DOHH2 (cell line): ENCODE results near the gene ANK3.

Experiments used
- H3F3A ChIP-seq: fragments of 200-600 bp; sonication (generic), shearing (Covaris generic); 2 replicates; pipeline ENCODE4 v1.6.0; 2016; ENCODE audit warnings: antibody characterized with exemption, mild to moderate bottlenecking; ENCODE audit not compliant: control insufficient read depth, insufficient read depth
- H3K27ac ChIP-seq: fragments of 200-600 bp; sonication (generic); 2 replicates; pipeline ENCODE4 v1.5.1; 2014; ENCODE audit warnings: low read depth, mild to moderate bottlenecking, low read length, moderate library complexity
- H3K27me3 ChIP-seq: fragments of 200-600 bp; sonication (generic); 2 replicates; pipeline ENCODE4 v1.6.1; 2014; ENCODE audit warnings: mild to moderate bottlenecking, low read length, mixed read lengths; ENCODE audit not compliant: control insufficient read depth
- H3K36me3 ChIP-seq: fragments of 200-600 bp; sonication (generic); 2 replicates; pipeline ENCODE4 v1.6.1; 2014; ENCODE audit warnings: mild to moderate bottlenecking, low read length, moderate library complexity, mixed read lengths; ENCODE audit not compliant: control insufficient read depth
- H3K4me1 ChIP-seq: fragments of 200-600 bp; sonication (generic); 2 replicates; pipeline ENCODE4 v1.6.1; 2014; ENCODE audit warnings: mild to moderate bottlenecking, low read length, mixed read lengths; ENCODE audit not compliant: control insufficient read depth
- H3K4me2 ChIP-seq: fragments of 200-600 bp; sonication (generic); 2 replicates; pipeline ENCODE4 v1.6.0; 2014; ENCODE audit warnings: mild to moderate bottlenecking, low read length, moderate library complexity
- H3K4me3 ChIP-seq: fragments of 200-600 bp; sonication (generic); 2 replicates; pipeline ENCODE4 v1.5.1; 2014; ENCODE audit warnings: mild to moderate bottlenecking, low read length, mixed read lengths
- H3K79me2 ChIP-seq: fragments of 200-600 bp; sonication (generic); 2 replicates; pipeline ENCODE4 v1.6.1; 2014; ENCODE audit warnings: mild to moderate bottlenecking, low read length, mixed read lengths; ENCODE audit not compliant: control insufficient read depth
- H3K9me2 ChIP-seq: fragments of 200-600 bp; sonication (generic); replicated peaks from 2 replicates; pipeline ENCODE4 v1.6.1; 2014; ENCODE audit warnings: mild to moderate bottlenecking, low read length, mixed read lengths; ENCODE audit not compliant: control insufficient read depth
- H3K9me3 ChIP-seq: fragments of 200-600 bp; sonication (generic); 2 replicates; pipeline ENCODE4 v1.6.1; 2014; ENCODE audit warnings: antibody characterized with exemption, low read length, mixed read lengths; ENCODE audit not compliant: control insufficient read depth, insufficient read depth
- H4K20me1 ChIP-seq: fragments of 200-600 bp; sonication (generic); 2 replicates; pipeline ENCODE4 v1.6.0; 2014; ENCODE audit warnings: low read depth, mild to moderate bottlenecking, antibody characterized with exemption, low read length, moderate library complexity; ENCODE audit not compliant: control insufficient read depth, insufficient read depth
- EZH2phosphoT487 ChIP-seq: fragments of 200-600 bp; sonication (generic); IDR thresholded peaks from 2 replicates; pipeline ENCODE4 v1.6.1; 2017; ENCODE audit warnings: borderline replicate concordance, mild to moderate bottlenecking, antibody characterized with exemption, low read length, moderate library complexity, mixed read lengths
- TF ChIP-seq, protein P1 (sequence below): fragments of 200-600 bp; sonication (generic); IDR thresholded peaks from one replicate; pipeline ENCODE4 v1.5.1; 2014; ENCODE audit warnings: antibody characterized with exemption, mild to moderate bottlenecking, low read depth, low read length; ENCODE audit not compliant: poor library complexity, severe bottlenecking

ANK3 gene

DNA sequence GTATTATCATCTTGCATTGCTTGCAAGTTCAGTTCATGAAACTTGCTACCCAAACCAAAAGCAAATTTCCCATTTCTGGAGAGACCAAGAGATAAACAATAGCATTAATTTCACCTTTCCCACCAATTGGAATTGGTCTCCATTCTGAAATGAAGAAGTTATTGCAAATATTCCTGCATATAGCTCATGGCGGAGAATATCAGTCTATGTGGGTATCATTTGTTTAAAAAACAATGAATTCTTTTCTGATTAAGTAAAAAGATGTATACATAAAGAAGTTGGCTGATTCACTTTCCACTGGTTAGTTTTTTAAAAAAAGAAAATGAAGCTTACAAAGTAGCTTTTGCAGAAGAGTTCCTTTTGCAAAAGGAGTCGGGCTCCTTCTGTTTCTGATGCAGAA is 19.5 kb upstream of the ANK3 start:
- Histone ChIP-seq H3K27me3 (no peaks in the 10 kb centered on the region), H3K4me3 (no peak overlapping the region), H3K4me2 (no peak overlapping the region), H3F3A (no peaks in the 10 kb centered on the region), H3K36me3 (no peaks in the 10 kb centered on the region), H3K9me2 (no peaks in the 10 kb centered on the region), H3K79me2 (no peaks in the 10 kb centered on the region), H3K27ac (no peak overlapping the region), H3K9me3 (no peaks in the 10 kb centered on the region), H3K4me1 (no peaks in the 10 kb centered on the region), H4K20me1 (no peaks in the 10 kb centered on the region)
- TF ChIP-seq EZH2phosphoT487 = no peak

DNA sequence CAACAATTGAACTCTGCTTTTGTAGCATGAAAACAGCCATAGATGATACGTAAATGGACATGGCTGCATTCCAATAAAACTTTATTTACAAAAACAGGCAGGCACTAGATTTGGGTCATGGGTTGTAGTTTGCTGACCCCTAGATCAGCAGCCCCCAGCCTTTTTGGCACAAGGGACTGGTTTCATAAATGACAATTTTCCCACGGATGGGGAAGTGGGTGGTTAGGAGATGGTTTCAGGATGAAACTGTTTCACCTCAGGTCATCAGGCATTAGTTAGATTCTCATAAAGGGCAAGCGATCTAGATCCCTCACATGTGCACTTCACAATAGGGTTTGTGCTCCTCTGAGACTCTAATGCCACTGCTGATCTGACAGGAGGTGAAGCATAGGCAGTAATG is 16.5 kb upstream of the ANK3 start:
- TF ChIP-seq, protein P1, sequence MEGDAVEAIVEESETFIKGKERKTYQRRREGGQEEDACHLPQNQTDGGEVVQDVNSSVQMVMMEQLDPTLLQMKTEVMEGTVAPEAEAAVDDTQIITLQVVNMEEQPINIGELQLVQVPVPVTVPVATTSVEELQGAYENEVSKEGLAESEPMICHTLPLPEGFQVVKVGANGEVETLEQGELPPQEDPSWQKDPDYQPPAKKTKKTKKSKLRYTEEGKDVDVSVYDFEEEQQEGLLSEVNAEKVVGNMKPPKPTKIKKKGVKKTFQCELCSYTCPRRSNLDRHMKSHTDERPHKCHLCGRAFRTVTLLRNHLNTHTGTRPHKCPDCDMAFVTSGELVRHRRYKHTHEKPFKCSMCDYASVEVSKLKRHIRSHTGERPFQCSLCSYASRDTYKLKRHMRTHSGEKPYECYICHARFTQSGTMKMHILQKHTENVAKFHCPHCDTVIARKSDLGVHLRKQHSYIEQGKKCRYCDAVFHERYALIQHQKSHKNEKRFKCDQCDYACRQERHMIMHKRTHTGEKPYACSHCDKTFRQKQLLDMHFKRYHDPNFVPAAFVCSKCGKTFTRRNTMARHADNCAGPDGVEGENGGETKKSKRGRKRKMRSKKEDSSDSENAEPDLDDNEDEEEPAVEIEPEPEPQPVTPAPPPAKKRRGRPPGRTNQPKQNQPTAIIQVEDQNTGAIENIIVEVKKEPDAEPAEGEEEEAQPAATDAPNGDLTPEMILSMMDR = no peak
- TF ChIP-seq EZH2phosphoT487 = no peak
- no peaks in the 10 kb centered on the region for H3K79me2 ChIP-seq

DNA sequence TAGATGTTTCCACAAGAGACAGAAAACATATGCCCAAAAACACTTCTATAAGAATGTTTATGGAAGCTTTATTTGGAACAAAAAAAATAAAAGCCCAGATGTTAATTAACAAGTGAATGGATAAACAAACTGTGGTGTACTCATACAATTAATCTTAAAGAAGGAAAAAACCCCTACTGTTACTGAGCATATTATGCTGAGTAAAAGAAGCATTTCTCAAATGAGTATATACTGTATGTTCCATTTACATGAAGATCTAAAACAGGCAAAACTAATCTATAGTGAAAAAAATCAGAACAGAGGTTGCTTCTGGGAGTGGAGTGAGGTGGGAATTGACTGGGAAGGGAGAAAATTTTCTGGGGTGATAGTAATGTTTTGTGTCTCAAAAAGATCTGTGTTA is 15.5 kb upstream of the ANK3 start:
- no peaks in the 10 kb centered on the region for H3K79me2 ChIP-seq
- H3K9me2 ChIP-seq = no peaks in the 10 kb centered on the region
- TF ChIP-seq, protein P1 = no peak
- no peak for TF ChIP-seq EZH2phosphoT487
- H3K4me1 ChIP-seq = peaks cover 9% of the 10 kb centered on the region
- H3K9me3 ChIP-seq = no peaks in the 10 kb centered on the region
- no peak overlapping the region for H3K4me2 ChIP-seq
- no peak overlapping the region for H3K4me3 ChIP-seq
- H3K27ac ChIP-seq = no peak overlapping the region
- no peaks in the 10 kb centered on the region for H3F3A ChIP-seq
- no peaks in the 10 kb centered on the region for H4K20me1 ChIP-seq
- no peaks in the 10 kb centered on the region for H3K27me3 ChIP-seq
- no peaks in the 10 kb centered on the region for H3K36me3 ChIP-seq

More for the DNA sequence above, 16.5 kb upstream of the ANK3 start:
- Histone ChIP-seq H3F3A (no peaks in the 10 kb centered on the region), H4K20me1 (no peaks in the 10 kb centered on the region), H3K36me3 (no peaks in the 10 kb centered on the region), H3K27ac (no peak overlapping the region), H3K4me1 (no peaks in the 10 kb centered on the region; the same call in 1 of the 2 replicates), H3K27me3 (no peaks in the 10 kb centered on the region), H3K4me2 (no peak overlapping the region), H3K9me2 (no peaks in the 10 kb centered on the region), H3K9me3 (no peaks in the 10 kb centered on the region), H3K4me3 (no peak overlapping the region)

DNA sequence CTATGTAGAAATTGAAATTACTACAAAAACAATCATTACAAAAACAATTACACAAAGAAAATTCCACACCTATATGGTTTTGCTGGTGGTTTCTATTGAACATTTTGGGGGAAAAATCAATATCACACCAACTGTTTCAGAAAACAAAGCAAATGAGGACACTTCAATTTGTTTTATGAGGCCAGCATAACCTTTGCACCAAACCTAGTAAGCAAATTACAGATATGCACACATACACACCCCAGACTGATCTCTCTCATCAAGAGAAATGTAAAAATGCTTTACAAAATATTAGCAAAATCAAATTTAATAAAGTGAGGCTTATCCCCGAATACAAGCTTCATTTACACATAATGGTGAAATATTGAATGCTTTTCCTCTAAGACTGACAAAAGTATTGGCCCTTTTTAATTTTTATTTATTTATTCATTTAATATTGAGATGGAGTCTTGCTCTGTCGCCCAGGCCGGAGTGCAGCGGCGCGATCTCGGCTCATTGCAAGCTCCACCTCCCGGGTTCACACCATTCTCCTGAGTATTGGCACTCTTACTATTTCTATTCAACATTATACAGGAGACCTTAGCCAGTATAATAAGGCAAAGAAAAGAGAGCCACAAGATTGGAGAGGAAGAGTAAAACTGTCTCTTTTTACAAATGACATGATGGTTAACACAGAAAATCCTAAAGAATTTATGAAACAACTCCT is 13.6 kb upstream of the ANK3 start:
- H4K20me1 ChIP-seq = no peaks in the 10 kb centered on the region
- no peak overlapping the region for H3K27ac ChIP-seq
- no peak overlapping the region for H3K4me3 ChIP-seq
- H3K36me3 ChIP-seq = no peaks in the 10 kb centered on the region
- no peaks in the 10 kb centered on the region for H3K9me2 ChIP-seq
- peaks cover 15% of the 10 kb centered on the region for H3K4me1 ChIP-seq
- no peaks in the 10 kb centered on the region for H3K27me3 ChIP-seq
- no peaks in the 10 kb centered on the region for H3K9me3 ChIP-seq
- no peak overlapping the region for H3K4me2 ChIP-seq
- H3F3A ChIP-seq = no peaks in the 10 kb centered on the region
- no peaks in the 10 kb centered on the region for H3K79me2 ChIP-seq
- TF ChIP-seq, protein P1 = no peak
- TF ChIP-seq EZH2phosphoT487 = no peak
